Glomerular visceral epithelial cell (primary cell): Measurements from ENCODE around the gene SNX33.
A peak's percentile ranks its signal among the peaks of the same experiment; 100 is the strongest.
"Not testable (repeated sequence)": the region's sequence is repeated elsewhere in the genome, so short reads cannot be mapped to it uniquely, and the experiment has no call there.

Source experiments
- DNase-seq: peaks from one replicate; pipeline ENCODE4 v3.0.0-alpha.2; 2016; ENCODE audit errors: extremely low spot score

Gene SNX33

GRCh38 chr15:75647370-75648155 lies at the start of gene SNX33:
SNX33 (plus strand) TSS chr15:75647912; CDS start chr15:75649103, 1,191 bp downstream.
- peak; percentile 85 for DNase-seq

GRCh38 chr15:75598361-75598760 lies 49.4 kb upstream of the SNX33 start:
- DNase-seq = no peak

- DNase-seq = no peak
Observed at GRCh38 chr15:75599401-75599800, 48.3 kb upstream of the SNX33 start.

- no peak for DNase-seq
Observed at GRCh38 chr15:75606026-75606425, 41.7 kb upstream of the SNX33 start.

- DNase-seq = peak; percentile 59
Observed at GRCh38 chr15:75606711-75607699, 40.7 kb upstream of the SNX33 start.

- no peak for DNase-seq
Observed at GRCh38 chr15:75616766-75617165, 30.9 kb upstream of the SNX33 start.

- peak; percentile 28 for DNase-seq
Observed at GRCh38 chr15:75620058-75620820, 27.5 kb upstream of the SNX33 start.

- DNase-seq = peak; percentile 46
Observed at GRCh38 chr15:75620841-75621391, 26.8 kb upstream of the SNX33 start.

- no peak for DNase-seq
Observed at GRCh38 chr15:75622505-75622904, 25.2 kb upstream of the SNX33 start.

- DNase-seq = peak; percentile 94
Observed at GRCh38 chr15:75625542-75626347, 22.0 kb upstream of the SNX33 start, which contains the start of gene SNUPN. SNUPN (minus strand) TSS chr15:75625725; CDS start chr15:75621051, 4,674 bp downstream.

- no peak for DNase-seq
Observed at GRCh38 chr15:75631935-75632334, 15.8 kb upstream of the SNX33 start.

- DNase-seq = not testable (repeated sequence)
Observed at GRCh38 chr15:75633922-75634321, 13.8 kb upstream of the SNX33 start.

GRCh38 chr15:75636026-75636425 lies 11.7 kb upstream of the SNX33 start:
- DNase-seq = no peak

- DNase-seq = no peak
Observed at GRCh38 chr15:75637245-75638009, 10.3 kb upstream of the SNX33 start.

- peak; percentile 16 for DNase-seq
Observed at GRCh38 chr15:75639191-75639708, 8.5 kb upstream of the SNX33 start.

GRCh38 chr15:75639709-75640482 lies 7.8 kb upstream of the SNX33 start, which contains the start of gene IMP3:
IMP3 (minus strand) TSS chr15:75640224; CDS start chr15:75640168, 56 bp downstream.
- DNase-seq = peak; percentile 96

GRCh38 chr15:75640483-75641178 lies 7.1 kb upstream of the SNX33 start:
- DNase-seq = peak; percentile 34

GRCh38 chr15:75641179-75641503 lies 6.6 kb upstream of the SNX33 start:
- no peak for DNase-seq
